Caco-2 (cell line): ENCODE measurements around the gene CNIH2. TPM values are rescaled to one million over a fixed set of nuclear protein-coding genes. Genes with fewer than 3 reads are reported as not detected.

Source experiments
- BruUV-seq: library from RNA; stranded (reverse); fragments of 400-500 nt; replicated peaks from 2 replicates; lab custom pipeline; 2021; lab: Mats Ljungman, UMichigan
- CTCF ChIA-PET: fragments of 300-600 bp; sonication (Branson Sonifier 250); formaldehyde crosslinking; loops from one replicate; lab custom pipeline; 2022; ENCODE audit warnings: antibody characterized with exemption; lab: Charles Lee
- POLR2A ChIA-PET: fragments of 300-600 bp; sonication (Branson Sonifier 250); formaldehyde crosslinking; loops from one replicate; lab custom pipeline; 2022; ENCODE audit warnings: antibody characterized with exemption; lab: Charles Lee
- DNase-seq, 2 experiments: peaks; one replicate each; pipeline versions ENCODE4 v3.0.0 to v3.0.0-alpha.2; 2020 to 2022
- H3K27me3 ChIP-seq: replicated peaks from 2 replicates; pipeline ENCODE4 v1.6.0; 2011; ENCODE audit warnings: low read length; ENCODE audit not compliant: control insufficient read depth, insufficient read depth
- H3K36me3 ChIP-seq: 2 replicates; pipeline ENCODE4 v1.5.1; 2011; ENCODE audit warnings: low read length; ENCODE audit not compliant: control insufficient read depth, insufficient read depth
- H3K4me1 ChIP-seq: fragments of 250-450 bp; sonication (Bioruptor Pico); 2 replicates; pipeline ENCODE4 v1.5.1; 2020; ENCODE audit warnings: mild to moderate bottlenecking
- H3K4me3 ChIP-seq: 2 replicates; pipeline ENCODE4 v1.5.1; 2011; ENCODE audit warnings: low read depth, mild to moderate bottlenecking, control low read depth, low read length
- H3K9me3 ChIP-seq: fragments of 250-450 bp; sonication (Bioruptor Pico); 2 replicates; pipeline ENCODE4 v1.5.1; 2020; ENCODE audit warnings: mild to moderate bottlenecking, moderate library complexity
- H3K27ac Mint-ChIP-seq: one replicate; pipeline ENCODE4 v1.8.0; 2022; ENCODE audit warnings: mixed read lengths; ENCODE audit not compliant: unreplicated experiment
- H3K27me3 Mint-ChIP-seq: one replicate; pipeline ENCODE4 v1.8.0; 2022; ENCODE audit warnings: mixed read lengths; ENCODE audit not compliant: insufficient read depth, unreplicated experiment
- H3K36me3 Mint-ChIP-seq: one replicate; pipeline ENCODE4 v1.8.0; 2022; ENCODE audit warnings: mild to moderate bottlenecking, mixed read lengths; ENCODE audit not compliant: insufficient read depth, unreplicated experiment
- H3K4me1 Mint-ChIP-seq: one replicate; pipeline ENCODE4 v1.8.0; 2022; ENCODE audit warnings: low read depth, mixed read lengths; ENCODE audit not compliant: unreplicated experiment
- H3K4me3 Mint-ChIP-seq: one replicate; pipeline ENCODE4 v1.8.0; 2022; ENCODE audit warnings: mild to moderate bottlenecking, moderate library complexity, mixed read lengths; ENCODE audit not compliant: unreplicated experiment
- H3K9me3 Mint-ChIP-seq: one replicate; pipeline ENCODE4 v1.8.0; 2022; ENCODE audit warnings: mixed read lengths; ENCODE audit not compliant: unreplicated experiment
- intact Hi-C: fragments of 100-400 bp; cut with micrococcal nuclease; formaldehyde crosslinking; loops from one replicate; pipeline ENCODE4 v1.10.0; 2022; ENCODE audit not compliant: unreplicated experiment
- total RNA-seq: library from RNA; stranded (reverse); gene quantifications from 2 replicates; pipeline ENCODE4 v1.2.3, GENCODE V29; 2022
- TF ChIP-seq, protein P1 (sequence below), 2 experiments: fragments of 200-600 bp in 1 of 2; IDR thresholded peaks; 1 replicate in 1 of 2; 2 replicates in 1 of 2; pipeline versions ENCODE4 v1.5.1 to v1.8.0; 2011 to 2022; ENCODE audit warnings: antibody characterized with exemption in 1 of 2, control low read depth in 1 of 2, inconsistent platforms in 1 of 2, low read depth in 1 of 2, low read length in 1 of 2, mild to moderate bottlenecking in 1 of 2, moderate library complexity in 1 of 2; ENCODE audit not compliant: insufficient read depth in 1 of 2, severe bottlenecking in 1 of 2, unreplicated experiment in 1 of 2

The CNIH2 gene
- total RNA-seq, 1 experiment from 2014 or later: 6.1 TPM

DNA sequence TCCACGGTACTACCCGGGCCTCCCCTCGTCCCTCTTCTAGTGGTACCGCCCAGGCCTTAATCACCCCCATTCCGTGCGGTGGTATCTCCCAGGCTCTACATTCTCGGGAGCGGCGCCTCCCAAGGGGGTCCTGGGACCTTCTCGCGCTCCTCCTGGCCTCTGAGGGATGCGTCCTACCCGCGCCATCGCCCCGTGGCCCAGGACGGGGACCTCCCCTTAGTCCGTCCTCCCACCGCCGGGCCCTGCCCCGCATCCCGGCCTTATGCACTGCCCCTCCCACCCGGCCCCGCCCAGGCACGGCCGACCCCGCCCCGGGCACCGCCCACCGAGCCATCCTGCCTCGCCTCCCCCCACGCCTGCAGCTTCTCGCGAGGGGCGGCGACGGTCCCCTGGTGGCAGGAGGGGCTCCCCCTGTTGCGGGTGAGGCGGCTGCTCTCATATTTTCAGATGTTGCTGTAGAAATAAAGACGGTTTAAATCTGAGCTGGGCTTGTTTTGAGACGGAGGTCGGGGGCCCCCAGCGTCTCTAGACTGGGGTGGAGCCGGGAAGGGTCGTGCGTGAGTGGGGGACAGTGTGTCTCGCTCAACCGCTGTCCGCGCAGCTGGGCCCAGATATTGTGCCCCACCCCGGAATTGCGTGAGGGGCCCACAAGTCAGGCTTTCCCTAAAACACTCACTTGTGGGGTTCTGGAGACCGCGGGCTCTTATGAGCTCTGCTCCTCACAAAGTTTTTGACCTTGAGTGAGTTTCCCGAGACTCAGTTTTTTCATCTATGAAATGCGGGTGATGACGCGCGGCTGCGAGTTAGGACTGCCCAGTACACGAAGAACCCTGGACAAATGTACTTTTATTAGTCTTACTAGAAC, 10.4 kb upstream of the CNIH2 start:
- Histone ChIP-seq H3K4me3 (peak overlapping the region; percentile 74), H3K36me3 (no peaks in the 10 kb centered on the region), H3K27me3 (no peaks in the 10 kb centered on the region), H3K9me3 (no peaks in the 10 kb centered on the region), H3K4me1 (no peaks in the 10 kb centered on the region)
- CTCF ChIA-PET: interaction anchor here (0.5 to 2.1 kb wide), 7 partner anchors 21 to 845 kb away, joined by 3 to 9 read pairs (median 4); partner anchors contain the start of genes RIN1 and YIF1A
- H3K4me3 Mint-ChIP-seq: peak overlapping the region; percentile 92
- TF ChIP-seq, protein P1, sequence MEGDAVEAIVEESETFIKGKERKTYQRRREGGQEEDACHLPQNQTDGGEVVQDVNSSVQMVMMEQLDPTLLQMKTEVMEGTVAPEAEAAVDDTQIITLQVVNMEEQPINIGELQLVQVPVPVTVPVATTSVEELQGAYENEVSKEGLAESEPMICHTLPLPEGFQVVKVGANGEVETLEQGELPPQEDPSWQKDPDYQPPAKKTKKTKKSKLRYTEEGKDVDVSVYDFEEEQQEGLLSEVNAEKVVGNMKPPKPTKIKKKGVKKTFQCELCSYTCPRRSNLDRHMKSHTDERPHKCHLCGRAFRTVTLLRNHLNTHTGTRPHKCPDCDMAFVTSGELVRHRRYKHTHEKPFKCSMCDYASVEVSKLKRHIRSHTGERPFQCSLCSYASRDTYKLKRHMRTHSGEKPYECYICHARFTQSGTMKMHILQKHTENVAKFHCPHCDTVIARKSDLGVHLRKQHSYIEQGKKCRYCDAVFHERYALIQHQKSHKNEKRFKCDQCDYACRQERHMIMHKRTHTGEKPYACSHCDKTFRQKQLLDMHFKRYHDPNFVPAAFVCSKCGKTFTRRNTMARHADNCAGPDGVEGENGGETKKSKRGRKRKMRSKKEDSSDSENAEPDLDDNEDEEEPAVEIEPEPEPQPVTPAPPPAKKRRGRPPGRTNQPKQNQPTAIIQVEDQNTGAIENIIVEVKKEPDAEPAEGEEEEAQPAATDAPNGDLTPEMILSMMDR (IDR thresholded peaks at IDR 0.05; ENCODE audit: insufficient read depth in 1 of 2, low read depth in 1 of 2, low read length in 1 of 2, severe bottlenecking in 1 of 2, unreplicated experiment in 1 of 2): peak; percentile 18 to 30
- no peaks in the 10 kb centered on the region for H3K9me3 Mint-ChIP-seq
- H3K27me3 Mint-ChIP-seq: no peaks in the 10 kb centered on the region
- intact Hi-C loops: loop anchor here (1.0 kb wide), 4 partner anchors 9 to 45 kb away; partner anchors contain the start of gene YIF1A
- peak overlapping the region; percentile 87 for H3K27ac Mint-ChIP-seq
- peaks cover 8% of the 10 kb centered on the region for H3K4me1 Mint-ChIP-seq
- H3K36me3 Mint-ChIP-seq: peaks cover 54% of the 10 kb centered on the region
- POLR2A ChIA-PET: interaction anchor here (0.6 to 1.3 kb wide), 4 partner anchors 22 to 69 kb away, joined by 3 to 7 read pairs (median 3); partner anchors contain the start of gene YIF1A
- DNase-seq: peak; percentile 88 to 89
- BruUV-seq: no TSS peak

- H3K27ac Mint-ChIP-seq: peak within 1 kb of the TSS; percentile 87
- H3K4me3 ChIP-seq: peak within 1 kb of the TSS; percentile 78
- ChIA-PET CTCF (interaction anchor here (0.5 to 2.1 kb wide), 8 partner anchors 16 to 845 kb away, joined by 3 to 9 read pairs (median 4); partner anchors contain the start of genes RIN1 and YIF1A), POLR2A (interaction anchor here (1.3 kb wide), 1 partner anchor 21 kb away, joined by 7 read pairs; the partner anchor contains the start of gene YIF1A)
- no peaks in the 10 kb centered on the region for H3K9me3 Mint-ChIP-seq
- H3K36me3 ChIP-seq: peaks cover 1% of the 10 kb centered on the region; the same call in 1 of the 2 replicates
- peaks cover 8% of the 10 kb centered on the region for H3K4me1 Mint-ChIP-seq
- TF ChIP-seq, protein P1 (IDR thresholded peaks at IDR 0.05; ENCODE audit: insufficient read depth in 1 of 2, low read depth in 1 of 2, low read length in 1 of 2, severe bottlenecking in 1 of 2, unreplicated experiment in 1 of 2): no peak
- H3K9me3 ChIP-seq: no peaks in the 10 kb centered on the region
- H3K4me1 ChIP-seq: no peaks in the 10 kb centered on the region
- no TSS peak for BruUV-seq
- DNase-seq: peak; percentile 100
- intact Hi-C loops: loop anchor here (1.0 kb wide), 4 partner anchors 9 to 44 kb away; partner anchors contain the start of gene YIF1A
- H3K36me3 Mint-ChIP-seq: peaks cover 55% of the 10 kb centered on the region
- no peaks in the 10 kb centered on the region for H3K27me3 Mint-ChIP-seq
- no peaks in the 10 kb centered on the region for H3K27me3 ChIP-seq
- H3K4me3 Mint-ChIP-seq: peak within 1 kb of the TSS; percentile 92
These were observed 9.6 kb upstream of the CNIH2 start, which contains the start of gene RAB1B for GRCh38 chr11:66268244-66268951. TSS of gene RAB1B (plus strand) at chr11:66268639. CDS start at chr11:66268680, 41 bp downstream.
